Kidney (tissue), 14 donors: Measurements from ENCODE around the gene YOD1. TPM values are rescaled to one million over a fixed set of nuclear protein-coding genes. Genes with fewer than 3 reads are reported as not detected.

Experiments
- DNase-seq, 5 donors: peaks; one replicate each; pipeline ENCODE4 v3.0.0-alpha.2; 2013 to 2020
- FAIRE-seq: peaks from 2 replicates; lab custom pipeline; 2012; peaks lifted over from hg19 to GRCh38; lab: Jason Lieb, UNC
- H3K27ac ChIP-seq, 2 donors: one replicate each; pipeline ENCODE4 v1.7.0; 2013; ENCODE audit warnings: low read depth in 2 of 2, low read length in 2 of 2, inconsistent platforms in 1 of 2
- H3K27me3 ChIP-seq: one replicate; pipeline ENCODE4 v1.7.1; 2013; ENCODE audit warnings: low read length, inconsistent platforms; ENCODE audit not compliant: control insufficient read depth, insufficient read depth
- H3K36me3 ChIP-seq, 3 donors: one replicate each; pipeline versions ENCODE4 v1.7.0 to v1.7.1; 2013; ENCODE audit warnings: low read length in 3 of 3, control low read depth in 1 of 3, inconsistent platforms in 1 of 3; ENCODE audit not compliant: insufficient read depth in 3 of 3, control insufficient read depth in 2 of 3
- H3K4me1 ChIP-seq, 3 donors: one replicate each; pipeline versions ENCODE4 v1.7.0 to v1.7.1; 2013; ENCODE audit warnings: low read length in 3 of 3, inconsistent platforms in 1 of 3, low read depth in 1 of 3; ENCODE audit not compliant: control insufficient read depth in 2 of 3, insufficient read depth in 2 of 3
- H3K4me3 ChIP-seq, 3 donors: one replicate each; pipeline versions ENCODE4 v1.7.0 to v1.8.1; 2013; ENCODE audit warnings: low read length in 3 of 3, control low read depth in 1 of 3, inconsistent platforms in 1 of 3
- H3K9ac ChIP-seq, 3 donors: one replicate each; pipeline versions ENCODE4 v1.7.0 to v1.7.1; 2013; ENCODE audit warnings: low read length in 3 of 3, control low read depth in 1 of 3, inconsistent platforms in 1 of 3
- H3K9me3 ChIP-seq, 3 donors: one replicate each; pipeline versions ENCODE4 v1.7.0 to v1.7.1; 2013; ENCODE audit warnings: low read length in 3 of 3, control low read depth in 1 of 3, inconsistent platforms in 1 of 3; ENCODE audit not compliant: control insufficient read depth in 2 of 3, insufficient read depth in 1 of 3
- intact Hi-C: fragments of 100-400 bp; cut with DNase I; formaldehyde crosslinking; loops from one replicate; pipeline ENCODE4 v1.11.1; 2022
- polyA plus RNA-seq: library from polyadenylated mRNA; stranded (reverse); fragments of 350-450 nt; fragmentation: Illumina TruSeq; extraction: RNeasy Lipid Tissue Mini Kit (QIAGEN cat#74804); gene quantifications from one replicate; pipeline ENCODE4 v1.2.3, GENCODE V29; 2014; ENCODE audit warnings: low read depth, low replicate concordance; ENCODE audit not compliant: insufficient read depth
- total RNA-seq: library from RNA; stranded (reverse); fragmentation: NEBNext Ultra II Directional; extraction: Animal tissue kit (Norgen Biotek cat#: 25700); gene quantifications from one replicate; pipeline ENCODE4 v1.2.1, GENCODE V29; 2021
- TF ChIP-seq, protein P1 (sequence below): IDR thresholded peaks from 3 replicates; pipeline ENCODE4 v1.5.1; 2012; ENCODE audit warnings: mild to moderate bottlenecking, moderate library complexity, borderline replicate concordance; ENCODE audit not compliant: insufficient read depth; ENCODE audit errors: extremely low read depth
- donor health status: control.
- donor health status: control.
- donor health status: control.
- donor health status: control.
- donor health status: control.
- donor health status: DM: yes; HTN: yes; CAD: no.
- donor health status: Normal renal cell carcinoma (clear cell type).

YOD1 gene
- total and polyA plus RNA-seq, 2 donors from 2014 or later, result 2.7 to 6.2 TPM

DNA sequence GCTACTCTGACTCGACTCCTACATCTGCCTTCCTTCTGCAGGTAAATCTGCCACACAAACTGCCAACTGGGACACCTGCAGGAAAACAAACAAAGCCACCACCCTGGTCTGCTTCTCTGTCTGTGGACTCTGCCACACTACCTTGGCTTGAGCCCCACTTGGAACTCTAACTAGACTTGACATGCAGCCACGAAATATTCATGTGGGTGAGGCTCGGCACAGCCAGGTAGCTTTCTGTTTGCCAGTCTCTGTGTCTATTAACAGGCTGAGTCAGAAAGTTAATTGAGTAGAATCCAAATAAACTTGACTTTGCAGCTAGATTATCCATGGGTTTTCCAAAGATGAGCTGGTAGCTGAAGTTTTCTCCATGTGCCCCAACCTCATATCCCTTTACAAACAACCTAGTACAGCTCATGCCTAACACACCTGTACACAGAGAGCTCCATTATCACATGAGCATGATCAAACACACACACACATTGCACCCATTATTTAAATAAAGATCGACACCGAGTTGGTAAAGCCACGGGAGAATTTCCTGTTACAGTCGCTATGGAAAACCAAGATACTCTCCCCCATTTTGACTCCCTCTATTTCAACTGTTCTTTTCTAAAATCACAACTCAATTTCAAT, 19.3 kb downstream of the YOD1 start:
- Histone ChIP-seq H3K27ac (peak overlapping the region; percentile 63 to 68), H3K4me1 (peaks cover 2 to 20% (median 17%) of the 10 kb centered on the region in 3 donors), H3K9ac (peak overlapping the region in 2 of 3 donors; percentile 0 to 69)

DNA sequence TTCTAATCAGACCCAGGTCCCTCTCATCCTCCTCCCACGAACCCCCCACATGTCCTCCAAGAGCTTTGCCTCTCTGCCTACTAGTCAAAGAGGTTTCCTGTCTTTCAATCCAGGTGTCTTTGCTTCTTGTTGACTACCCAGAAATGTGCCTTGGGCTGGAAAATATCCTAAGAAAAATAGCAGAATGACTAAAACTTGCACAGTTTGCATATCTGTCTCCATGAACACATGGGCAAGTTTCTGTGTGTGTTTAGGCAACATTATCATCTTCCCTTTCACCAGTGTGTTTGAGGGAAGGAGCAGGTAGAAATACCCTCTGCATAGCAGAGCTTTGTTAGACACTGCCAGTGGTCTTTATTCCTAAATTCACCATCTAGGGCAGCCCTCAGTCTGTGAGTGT, 20.0 kb downstream of the YOD1 start:
- TF ChIP-seq, protein P1, sequence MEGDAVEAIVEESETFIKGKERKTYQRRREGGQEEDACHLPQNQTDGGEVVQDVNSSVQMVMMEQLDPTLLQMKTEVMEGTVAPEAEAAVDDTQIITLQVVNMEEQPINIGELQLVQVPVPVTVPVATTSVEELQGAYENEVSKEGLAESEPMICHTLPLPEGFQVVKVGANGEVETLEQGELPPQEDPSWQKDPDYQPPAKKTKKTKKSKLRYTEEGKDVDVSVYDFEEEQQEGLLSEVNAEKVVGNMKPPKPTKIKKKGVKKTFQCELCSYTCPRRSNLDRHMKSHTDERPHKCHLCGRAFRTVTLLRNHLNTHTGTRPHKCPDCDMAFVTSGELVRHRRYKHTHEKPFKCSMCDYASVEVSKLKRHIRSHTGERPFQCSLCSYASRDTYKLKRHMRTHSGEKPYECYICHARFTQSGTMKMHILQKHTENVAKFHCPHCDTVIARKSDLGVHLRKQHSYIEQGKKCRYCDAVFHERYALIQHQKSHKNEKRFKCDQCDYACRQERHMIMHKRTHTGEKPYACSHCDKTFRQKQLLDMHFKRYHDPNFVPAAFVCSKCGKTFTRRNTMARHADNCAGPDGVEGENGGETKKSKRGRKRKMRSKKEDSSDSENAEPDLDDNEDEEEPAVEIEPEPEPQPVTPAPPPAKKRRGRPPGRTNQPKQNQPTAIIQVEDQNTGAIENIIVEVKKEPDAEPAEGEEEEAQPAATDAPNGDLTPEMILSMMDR, result no peak
- FAIRE-seq, result no peak
- H3K36me3 ChIP-seq, result no peaks in the 10 kb centered on the region
- H3K27me3 ChIP-seq, result no peaks in the 10 kb centered on the region
- peak overlapping the region; percentile 63 to 68 for H3K27ac ChIP-seq
- peak overlapping the region in 1 of 3 donors; percentile 69 for H3K9ac ChIP-seq
- no peak for DNase-seq
- intact Hi-C loops, result no loop called here
- peaks cover 9 to 27% (median 22%) of the 10 kb centered on the region in 3 donors for H3K4me1 ChIP-seq
- H3K4me3 ChIP-seq, result peak overlapping the region; percentile 4 to 57 (median 25)
- H3K9me3 ChIP-seq, result no peaks in the 10 kb centered on the region

More for the DNA sequence above, 19.3 kb downstream of the YOD1 start:
- FAIRE-seq (no peak), DNase-seq (no peak)
- Histone ChIP-seq H3K4me3 (peak overlapping the region; percentile 4 to 57 (median 5)), H3K27me3 (no peaks in the 10 kb centered on the region), H3K9me3 (no peaks in the 10 kb centered on the region), H3K36me3 (no peaks in the 10 kb centered on the region)
- TF ChIP-seq, protein P1, result no peak
- intact Hi-C loops, result no loop called here

DNA sequence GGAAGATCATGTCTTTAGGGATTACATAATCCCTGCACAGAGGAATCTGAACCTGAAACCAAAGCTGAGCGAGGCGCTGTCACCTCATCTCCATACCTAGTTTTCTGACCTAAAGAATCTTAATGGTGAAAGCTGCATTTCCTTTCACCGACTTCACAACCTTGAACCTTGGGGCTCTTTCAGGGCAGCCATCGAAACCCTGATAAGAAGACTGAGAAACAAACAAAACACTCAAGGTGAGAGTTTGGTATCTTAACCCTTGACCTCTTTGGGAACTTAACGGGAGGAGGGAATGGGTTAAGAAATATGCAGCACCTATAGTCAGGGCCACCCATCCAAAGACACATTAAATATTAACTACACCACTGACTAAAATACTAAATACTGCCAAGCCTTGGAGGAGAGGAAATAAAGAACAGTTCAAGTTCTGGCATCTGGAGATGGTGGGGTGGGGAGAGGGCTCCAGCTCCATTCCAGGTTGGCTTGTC, 20.4 kb downstream of the YOD1 start:
- H3K27ac ChIP-seq, result peak overlapping the region; percentile 68 to 70
- no peaks in the 10 kb centered on the region for H3K9me3 ChIP-seq
- H3K4me3 ChIP-seq, result peak overlapping the region; percentile 13 to 57 (median 17)
- no peaks in the 10 kb centered on the region for H3K36me3 ChIP-seq
- peak overlapping the region in 1 of 3 donors; percentile 69 for H3K9ac ChIP-seq
- DNase-seq (no peak), FAIRE-seq (no peak)
- intact Hi-C loops, result no loop called here
- TF ChIP-seq, protein P1, result no peak
- no peaks in the 10 kb centered on the region for H3K27me3 ChIP-seq
- peaks cover 11 to 32% (median 23%) of the 10 kb centered on the region in 3 donors for H3K4me1 ChIP-seq
